ENCODE results near the gene IGSF9.

GRCh38 chr1:159930634-159931033, 14.8 kb downstream of the IGSF9 start:
- TF ChIP-seq, protein P1, sequence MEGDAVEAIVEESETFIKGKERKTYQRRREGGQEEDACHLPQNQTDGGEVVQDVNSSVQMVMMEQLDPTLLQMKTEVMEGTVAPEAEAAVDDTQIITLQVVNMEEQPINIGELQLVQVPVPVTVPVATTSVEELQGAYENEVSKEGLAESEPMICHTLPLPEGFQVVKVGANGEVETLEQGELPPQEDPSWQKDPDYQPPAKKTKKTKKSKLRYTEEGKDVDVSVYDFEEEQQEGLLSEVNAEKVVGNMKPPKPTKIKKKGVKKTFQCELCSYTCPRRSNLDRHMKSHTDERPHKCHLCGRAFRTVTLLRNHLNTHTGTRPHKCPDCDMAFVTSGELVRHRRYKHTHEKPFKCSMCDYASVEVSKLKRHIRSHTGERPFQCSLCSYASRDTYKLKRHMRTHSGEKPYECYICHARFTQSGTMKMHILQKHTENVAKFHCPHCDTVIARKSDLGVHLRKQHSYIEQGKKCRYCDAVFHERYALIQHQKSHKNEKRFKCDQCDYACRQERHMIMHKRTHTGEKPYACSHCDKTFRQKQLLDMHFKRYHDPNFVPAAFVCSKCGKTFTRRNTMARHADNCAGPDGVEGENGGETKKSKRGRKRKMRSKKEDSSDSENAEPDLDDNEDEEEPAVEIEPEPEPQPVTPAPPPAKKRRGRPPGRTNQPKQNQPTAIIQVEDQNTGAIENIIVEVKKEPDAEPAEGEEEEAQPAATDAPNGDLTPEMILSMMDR (IDR thresholded peaks at IDR 0.05): no peak
- TF ChIP-seq POLR2A (IDR thresholded peaks at IDR 0.05): no peak

All from uterus (tissue), 2 donors.